GM21723 (cell line): ENCODE data around the gene AIM2.
A peak's percentile ranks its signal among the peaks of the same experiment; 100 is the strongest.

Source experiments
- ATAC-seq: cut with Tn5 transposase; IDR thresholded peaks from one replicate; pipeline ENCODE4 v1.9.1; 2021; ENCODE audit warnings: mild to moderate bottlenecking, moderate library complexity; ENCODE audit not compliant: unreplicated experiment

Gene AIM2

GRCh38 chr1:159023723-159024122 lies 52.8 kb downstream of the AIM2 start:
- ATAC-seq = no peak

- ATAC-seq = peak; percentile 94
Measured at GRCh38 chr1:159015440-159015909, 61.1 kb downstream of the AIM2 start.

- ATAC-seq = no peak
Measured at GRCh38 chr1:159014851-159015250, 61.7 kb downstream of the AIM2 start.

- no peak for ATAC-seq
Measured at GRCh38 chr1:159014003-159014571, 62.5 kb downstream of the AIM2 start.

- ATAC-seq = peak; percentile 30
Measured at GRCh38 chr1:159012495-159012894, 64.1 kb downstream of the AIM2 start.
